ENCODE data around the gene METTL3. TPM values are rescaled to one million over a fixed set of nuclear protein-coding genes. Genes with fewer than 3 reads are reported as not detected.

METTL3 gene
- total RNA-seq, 4 donors from 2014 or later = 40.6 to 64.4 (median 48.0) TPM

GRCh38 chr14:21527318-21527679 is 16.2 kb upstream of the METTL3 start:
- Histone ChIP-seq H3K4me1 (peaks cover 7 to 22% (median 21%) of the 10 kb centered on the region in 4 donors), H3K4me3 (no peak overlapping the region), H3K9me3 (no peaks in the 10 kb centered on the region), H3K36me3 (peaks cover 0 to 22% (median 8%) of the 10 kb centered on the region in 4 donors), H3K27ac (replicated peaks in 1 of 4) (peak overlapping the region in 2 of 4 donors; percentile 83 to 84), H3K27me3 (peaks cover 0 to under 1% (median 0%) of the 10 kb centered on the region in 4 donors)
- DNase-seq (ENCODE audit: extremely low spot score) = no peak
- WGBS = 56% methylated on average over 1 of the region's 1 CpG
- no peak for TF ChIP-seq POLR2A (IDR thresholded peaks at IDR 0.05; ENCODE audit: low read depth)
- no peak for TF ChIP-seq EP300 (IDR thresholded peaks at IDR 0.05)
- TF ChIP-seq POLR2AphosphoS5 (IDR thresholded peaks at IDR 0.05) = no peak
- no peak for TF ChIP-seq CTCF (IDR thresholded peaks at IDR 0.05)
- intact Hi-C loops (cut with DNase I) = no loop called here

- H3K4me1 ChIP-seq = peaks cover 7 to 22% (median 21%) of the 10 kb centered on the region in 4 donors
- H3K27ac ChIP-seq (replicated peaks in 1 of 4) = peak overlapping the region; percentile 83 to 84 (median 84)
- 25% methylated on average over 13 of the region's 13 CpGs for WGBS
- peaks cover 0 to 26% (median 8%) of the 10 kb centered on the region in 4 donors for H3K36me3 ChIP-seq
- no peaks in the 10 kb centered on the region for H3K9me3 ChIP-seq
- peak overlapping the region; percentile 81 to 95 (median 85) for H3K4me3 ChIP-seq
- no peak for DNase-seq (ENCODE audit: extremely low spot score)
- H3K27me3 ChIP-seq = no peaks in the 10 kb centered on the region
- TF ChIP-seq EP300 (IDR thresholded peaks at IDR 0.05) (no peak), POLR2AphosphoS5 (IDR thresholded peaks at IDR 0.05) (no peak), CTCF (IDR thresholded peaks at IDR 0.05) (no peak), POLR2A (IDR thresholded peaks at IDR 0.05; ENCODE audit: low read depth) (no peak)
- intact Hi-C loops (cut with DNase I) = no loop called here
Measured at GRCh38 chr14:21526672-21527317, 15.7 kb upstream of the METTL3 start.

GRCh38 chr14:21525962-21526671 is 15.0 kb upstream of the METTL3 start, which contains the start of gene SALL2:
Gene SALL2 (minus strand): TSS chr14:21526346. CDS start chr14:21526127, 219 bp downstream.
- intact Hi-C loops (cut with DNase I) = no loop called here
- H3K9me3 ChIP-seq = no peaks in the 10 kb centered on the region
- peak; percentile 93 for DNase-seq (ENCODE audit: extremely low spot score)
- H3K4me3 ChIP-seq = peak within 1 kb of the TSS; percentile 81 to 95 (median 85)
- WGBS = under 1% methylated on average over 28 of the region's 43 CpGs
- H3K27ac ChIP-seq (replicated peaks in 1 of 4) = peak within 1 kb of the TSS; percentile 83 to 84 (median 84)
- peaks cover 0 to 26% (median 8%) of the 10 kb centered on the region in 4 donors for H3K36me3 ChIP-seq
- peaks cover 7 to 22% (median 21%) of the 10 kb centered on the region in 4 donors for H3K4me1 ChIP-seq
- TF ChIP-seq EP300 (IDR thresholded peaks at IDR 0.05) (no peak), POLR2AphosphoS5 (IDR thresholded peaks at IDR 0.05) (peak in 1 of 2 donors; percentile 60)
- H3K27me3 ChIP-seq = no peaks in the 10 kb centered on the region

GRCh38 chr14:21525571-21525961 is 14.4 kb upstream of the METTL3 start:
- Histone ChIP-seq H3K4me3 (peak overlapping the region; percentile 81 to 95 (median 85)), H3K9me3 (no peaks in the 10 kb centered on the region), H3K27me3 (no peaks in the 10 kb centered on the region), H3K36me3 (peaks cover 0 to 26% (median 8%) of the 10 kb centered on the region in 4 donors), H3K4me1 (peaks cover 7 to 22% (median 21%) of the 10 kb centered on the region in 4 donors), H3K27ac (replicated peaks in 1 of 4) (peak overlapping the region; percentile 83 to 84 (median 84))
- DNase-seq (ENCODE audit: extremely low spot score) = no peak
- intact Hi-C loops (cut with DNase I) = no loop called here
- no peak for TF ChIP-seq POLR2AphosphoS5 (IDR thresholded peaks at IDR 0.05)
- no peak for TF ChIP-seq EP300 (IDR thresholded peaks at IDR 0.05)
- no peak for TF ChIP-seq CTCF (IDR thresholded peaks at IDR 0.05)
- no peak for TF ChIP-seq POLR2A (IDR thresholded peaks at IDR 0.05; ENCODE audit: low read depth)
- 38% methylated on average over 9 of the region's 12 CpGs for WGBS
